Measurements from ENCODE around the gene ATAD1. TPM values are rescaled to one million over a fixed set of nuclear protein-coding genes. Genes with fewer than 3 reads are reported as not detected.
"Not testable (repeated sequence)": the region's sequence is repeated elsewhere in the genome, so short reads cannot be mapped to it uniquely, and the experiment has no call there.

ATAD1 gene
- total RNA-seq, 1 experiment from 2014 or later: 46.7 TPM

DNA sequence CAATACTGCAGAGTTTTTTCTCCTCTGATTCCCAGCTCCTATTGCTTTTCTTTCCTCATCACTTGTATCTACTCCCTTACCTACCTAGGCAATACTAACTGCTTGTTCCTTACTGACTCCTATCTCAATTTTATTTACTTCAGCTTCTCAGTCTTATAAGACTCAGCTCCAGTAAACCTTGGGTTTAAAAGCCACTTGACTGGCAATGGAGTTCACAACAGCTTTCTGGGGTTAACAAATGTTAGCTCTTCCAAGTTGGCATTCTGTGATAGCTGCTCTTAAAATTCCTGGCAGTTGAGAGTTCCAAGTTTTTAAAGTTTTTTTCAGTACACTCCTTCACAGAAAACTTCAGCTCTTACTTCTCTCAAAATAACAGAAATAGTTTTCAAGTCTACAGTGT is 14.2 kb downstream of the ATAD1 start (continued):
- TF ChIP-seq, protein P1, sequence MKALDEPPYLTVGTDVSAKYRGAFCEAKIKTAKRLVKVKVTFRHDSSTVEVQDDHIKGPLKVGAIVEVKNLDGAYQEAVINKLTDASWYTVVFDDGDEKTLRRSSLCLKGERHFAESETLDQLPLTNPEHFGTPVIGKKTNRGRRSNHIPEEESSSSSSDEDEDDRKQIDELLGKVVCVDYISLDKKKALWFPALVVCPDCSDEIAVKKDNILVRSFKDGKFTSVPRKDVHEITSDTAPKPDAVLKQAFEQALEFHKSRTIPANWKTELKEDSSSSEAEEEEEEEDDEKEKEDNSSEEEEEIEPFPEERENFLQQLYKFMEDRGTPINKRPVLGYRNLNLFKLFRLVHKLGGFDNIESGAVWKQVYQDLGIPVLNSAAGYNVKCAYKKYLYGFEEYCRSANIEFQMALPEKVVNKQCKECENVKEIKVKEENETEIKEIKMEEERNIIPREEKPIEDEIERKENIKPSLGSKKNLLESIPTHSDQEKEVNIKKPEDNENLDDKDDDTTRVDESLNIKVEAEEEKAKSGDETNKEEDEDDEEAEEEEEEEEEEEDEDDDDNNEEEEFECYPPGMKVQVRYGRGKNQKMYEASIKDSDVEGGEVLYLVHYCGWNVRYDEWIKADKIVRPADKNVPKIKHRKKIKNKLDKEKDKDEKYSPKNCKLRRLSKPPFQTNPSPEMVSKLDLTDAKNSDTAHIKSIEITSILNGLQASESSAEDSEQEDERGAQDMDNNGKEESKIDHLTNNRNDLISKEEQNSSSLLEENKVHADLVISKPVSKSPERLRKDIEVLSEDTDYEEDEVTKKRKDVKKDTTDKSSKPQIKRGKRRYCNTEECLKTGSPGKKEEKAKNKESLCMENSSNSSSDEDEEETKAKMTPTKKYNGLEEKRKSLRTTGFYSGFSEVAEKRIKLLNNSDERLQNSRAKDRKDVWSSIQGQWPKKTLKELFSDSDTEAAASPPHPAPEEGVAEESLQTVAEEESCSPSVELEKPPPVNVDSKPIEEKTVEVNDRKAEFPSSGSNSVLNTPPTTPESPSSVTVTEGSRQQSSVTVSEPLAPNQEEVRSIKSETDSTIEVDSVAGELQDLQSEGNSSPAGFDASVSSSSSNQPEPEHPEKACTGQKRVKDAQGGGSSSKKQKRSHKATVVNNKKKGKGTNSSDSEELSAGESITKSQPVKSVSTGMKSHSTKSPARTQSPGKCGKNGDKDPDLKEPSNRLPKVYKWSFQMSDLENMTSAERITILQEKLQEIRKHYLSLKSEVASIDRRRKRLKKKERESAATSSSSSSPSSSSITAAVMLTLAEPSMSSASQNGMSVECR (CRISPR knock-in tag; IDR thresholded peaks at IDR 0.05; ENCODE audit: borderline replicate concordance): no peak
- TF ChIP-seq, protein P2, sequence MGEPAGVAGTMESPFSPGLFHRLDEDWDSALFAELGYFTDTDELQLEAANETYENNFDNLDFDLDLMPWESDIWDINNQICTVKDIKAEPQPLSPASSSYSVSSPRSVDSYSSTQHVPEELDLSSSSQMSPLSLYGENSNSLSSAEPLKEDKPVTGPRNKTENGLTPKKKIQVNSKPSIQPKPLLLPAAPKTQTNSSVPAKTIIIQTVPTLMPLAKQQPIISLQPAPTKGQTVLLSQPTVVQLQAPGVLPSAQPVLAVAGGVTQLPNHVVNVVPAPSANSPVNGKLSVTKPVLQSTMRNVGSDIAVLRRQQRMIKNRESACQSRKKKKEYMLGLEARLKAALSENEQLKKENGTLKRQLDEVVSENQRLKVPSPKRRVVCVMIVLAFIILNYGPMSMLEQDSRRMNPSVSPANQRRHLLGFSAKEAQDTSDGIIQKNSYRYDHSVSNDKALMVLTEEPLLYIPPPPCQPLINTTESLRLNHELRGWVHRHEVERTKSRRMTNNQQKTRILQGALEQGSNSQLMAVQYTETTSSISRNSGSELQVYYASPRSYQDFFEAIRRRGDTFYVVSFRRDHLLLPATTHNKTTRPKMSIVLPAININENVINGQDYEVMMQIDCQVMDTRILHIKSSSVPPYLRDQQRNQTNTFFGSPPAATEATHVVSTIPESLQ (CRISPR knock-in tag; IDR thresholded peaks at IDR 0.05): no peak
- no peak for TF ChIP-seq EMX1 (CRISPR knock-in tag; IDR thresholded peaks at IDR 0.05)

DNA sequence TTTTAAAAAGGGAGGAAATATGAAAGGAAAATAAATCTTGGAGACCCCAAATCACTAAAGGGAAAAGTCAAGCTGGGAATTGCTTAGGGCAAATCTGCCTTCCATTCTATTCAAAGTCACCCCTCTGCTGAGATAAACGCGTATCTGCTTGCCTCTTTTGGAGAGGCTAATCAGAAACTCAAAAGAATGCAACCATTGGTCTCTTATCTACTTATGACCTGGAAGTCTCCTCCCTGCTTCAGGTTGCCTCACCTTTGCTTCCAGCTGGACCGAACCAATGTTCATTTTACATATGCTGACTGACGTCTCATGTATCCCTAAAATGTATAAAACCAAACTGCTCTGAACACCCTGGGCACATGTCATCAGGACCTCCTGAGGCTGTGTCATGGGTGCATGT is 14.7 kb downstream of the ATAD1 start:
- ATAC-seq (no peak), DNase-seq (ENCODE audit: low spot score) (no peak)
- Mint-ChIP-seq H3K27me3 (ENCODE audit: low read depth) (peaks cover 3% of the 10 kb centered on the region; the same call in 1 of the 2 replicates), H3K27ac (no peak overlapping the region), H3K36me3 (peaks cover 92% of the 10 kb centered on the region), H3K9me3 (peaks cover 79% of the 10 kb centered on the region), H3K4me3 (no peak overlapping the region), H3K4me1 (peaks cover 14% of the 10 kb centered on the region)
- TF ChIP-seq FOXK1 (CRISPR knock-in tag; IDR thresholded peaks at IDR 0.05) (no peak), JUN (CRISPR knock-in tag; IDR thresholded peaks at IDR 0.05) (no peak), GABPB1 (CRISPR knock-in tag; IDR thresholded peaks at IDR 0.05) (no peak), TCF7 (CRISPR knock-in tag; IDR thresholded peaks at IDR 0.05; ENCODE audit: low read depth) (no peak), FOXJ3 (CRISPR knock-in tag; IDR thresholded peaks at IDR 0.05; ENCODE audit: borderline replicate concordance) (no peak), OVOL2 (CRISPR knock-in tag; IDR thresholded peaks at IDR 0.05; ENCODE audit: borderline replicate concordance) (no peak)
- TF ChIP-seq, protein P3, sequence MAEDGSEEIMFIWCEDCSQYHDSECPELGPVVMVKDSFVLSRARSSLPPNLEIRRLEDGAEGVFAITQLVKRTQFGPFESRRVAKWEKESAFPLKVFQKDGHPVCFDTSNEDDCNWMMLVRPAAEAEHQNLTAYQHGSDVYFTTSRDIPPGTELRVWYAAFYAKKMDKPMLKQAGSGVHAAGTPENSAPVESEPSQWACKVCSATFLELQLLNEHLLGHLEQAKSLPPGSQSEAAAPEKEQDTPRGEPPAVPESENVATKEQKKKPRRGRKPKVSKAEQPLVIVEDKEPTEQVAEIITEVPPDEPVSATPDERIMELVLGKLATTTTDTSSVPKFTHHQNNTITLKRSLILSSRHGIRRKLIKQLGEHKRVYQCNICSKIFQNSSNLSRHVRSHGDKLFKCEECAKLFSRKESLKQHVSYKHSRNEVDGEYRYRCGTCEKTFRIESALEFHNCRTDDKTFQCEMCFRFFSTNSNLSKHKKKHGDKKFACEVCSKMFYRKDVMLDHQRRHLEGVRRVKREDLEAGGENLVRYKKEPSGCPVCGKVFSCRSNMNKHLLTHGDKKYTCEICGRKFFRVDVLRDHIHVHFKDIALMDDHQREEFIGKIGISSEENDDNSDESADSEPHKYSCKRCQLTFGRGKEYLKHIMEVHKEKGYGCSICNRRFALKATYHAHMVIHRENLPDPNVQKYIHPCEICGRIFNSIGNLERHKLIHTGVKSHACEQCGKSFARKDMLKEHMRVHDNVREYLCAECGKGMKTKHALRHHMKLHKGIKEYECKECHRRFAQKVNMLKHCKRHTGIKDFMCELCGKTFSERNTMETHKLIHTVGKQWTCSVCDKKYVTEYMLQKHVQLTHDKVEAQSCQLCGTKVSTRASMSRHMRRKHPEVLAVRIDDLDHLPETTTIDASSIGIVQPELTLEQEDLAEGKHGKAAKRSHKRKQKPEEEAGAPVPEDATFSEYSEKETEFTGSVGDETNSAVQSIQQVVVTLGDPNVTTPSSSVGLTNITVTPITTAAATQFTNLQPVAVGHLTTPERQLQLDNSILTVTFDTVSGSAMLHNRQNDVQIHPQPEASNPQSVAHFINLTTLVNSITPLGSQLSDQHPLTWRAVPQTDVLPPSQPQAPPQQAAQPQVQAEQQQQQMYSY (CRISPR knock-in tag; IDR thresholded peaks at IDR 0.05): no peak
- TF ChIP-seq, protein P4, sequence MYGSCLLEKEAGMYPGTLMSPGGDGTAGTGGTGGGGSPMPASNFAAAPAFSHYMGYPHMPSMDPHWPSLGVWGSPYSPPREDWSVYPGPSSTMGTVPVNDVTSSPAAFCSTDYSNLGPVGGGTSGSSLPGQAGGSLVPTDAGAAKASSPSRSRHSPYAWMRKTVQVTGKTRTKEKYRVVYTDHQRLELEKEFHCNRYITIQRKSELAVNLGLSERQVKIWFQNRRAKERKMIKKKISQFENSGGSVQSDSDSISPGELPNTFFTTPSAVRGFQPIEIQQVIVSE (CRISPR knock-in tag; IDR thresholded peaks at IDR 0.05; ENCODE audit: borderline replicate concordance): no peak
- TF ChIP-seq, protein P5, sequence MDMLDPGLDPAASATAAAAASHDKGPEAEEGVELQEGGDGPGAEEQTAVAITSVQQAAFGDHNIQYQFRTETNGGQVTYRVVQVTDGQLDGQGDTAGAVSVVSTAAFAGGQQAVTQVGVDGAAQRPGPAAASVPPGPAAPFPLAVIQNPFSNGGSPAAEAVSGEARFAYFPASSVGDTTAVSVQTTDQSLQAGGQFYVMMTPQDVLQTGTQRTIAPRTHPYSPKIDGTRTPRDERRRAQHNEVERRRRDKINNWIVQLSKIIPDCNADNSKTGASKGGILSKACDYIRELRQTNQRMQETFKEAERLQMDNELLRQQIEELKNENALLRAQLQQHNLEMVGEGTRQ (CRISPR knock-in tag; IDR thresholded peaks at IDR 0.05): no peak
- TF ChIP-seq, protein P6, sequence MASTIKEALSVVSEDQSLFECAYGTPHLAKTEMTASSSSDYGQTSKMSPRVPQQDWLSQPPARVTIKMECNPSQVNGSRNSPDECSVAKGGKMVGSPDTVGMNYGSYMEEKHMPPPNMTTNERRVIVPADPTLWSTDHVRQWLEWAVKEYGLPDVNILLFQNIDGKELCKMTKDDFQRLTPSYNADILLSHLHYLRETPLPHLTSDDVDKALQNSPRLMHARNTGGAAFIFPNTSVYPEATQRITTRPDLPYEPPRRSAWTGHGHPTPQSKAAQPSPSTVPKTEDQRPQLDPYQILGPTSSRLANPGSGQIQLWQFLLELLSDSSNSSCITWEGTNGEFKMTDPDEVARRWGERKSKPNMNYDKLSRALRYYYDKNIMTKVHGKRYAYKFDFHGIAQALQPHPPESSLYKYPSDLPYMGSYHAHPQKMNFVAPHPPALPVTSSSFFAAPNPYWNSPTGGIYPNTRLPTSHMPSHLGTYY (CRISPR knock-in tag; IDR thresholded peaks at IDR 0.05): no peak
- POLR2A ChIA-PET: no interaction called here
- CTCF ChIA-PET: no interaction called here

DNA sequence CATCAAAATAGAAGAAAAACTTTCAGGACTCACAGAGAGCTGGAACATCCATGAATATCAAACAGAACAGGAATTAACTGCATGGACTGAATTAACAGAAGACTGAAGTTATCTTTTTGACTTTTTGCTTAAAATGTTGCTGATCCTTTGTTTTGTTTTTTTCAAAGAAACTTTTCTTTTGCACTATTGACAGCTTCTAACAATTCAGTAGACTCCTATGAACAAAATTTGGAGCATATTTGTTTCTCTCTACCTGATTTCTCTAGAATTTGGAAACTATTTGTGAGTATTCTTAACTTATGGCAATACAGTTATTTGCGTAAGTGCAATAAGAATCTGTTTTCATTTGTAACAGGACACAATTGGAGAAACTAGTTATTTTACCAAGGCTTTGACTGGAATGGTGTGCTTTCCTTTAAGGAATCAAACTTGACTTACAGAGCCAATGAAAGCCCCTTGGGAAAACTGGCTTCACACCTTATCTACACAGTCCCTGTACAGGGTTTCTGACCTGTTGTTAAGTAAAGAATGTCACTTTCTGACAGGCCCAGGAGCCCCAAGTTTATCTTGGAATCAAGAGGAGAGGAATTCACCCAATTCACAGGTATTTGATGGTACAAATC is 16.1 kb downstream of the ATAD1 start:
- DNase-seq (ENCODE audit: low spot score); H3K27ac Mint-ChIP-seq; ATAC-seq; CTCF ChIA-PET; H3K4me3 Mint-ChIP-seq; POLR2A ChIA-PET; H3K27me3 Mint-ChIP-seq (ENCODE audit: low read depth): not testable (repeated sequence)
- Mint-ChIP-seq H3K36me3 (peaks cover 94% of the 10 kb centered on the region), H3K4me1 (peaks cover 18% of the 10 kb centered on the region), H3K9me3 (peaks cover 79% of the 10 kb centered on the region)

Data from WTC11 (cell line).